ENCODE data around the gene HOXA10.

GRCh38 chr7:27154901-27155815 is 19.0 kb downstream of the HOXA10 start:
- TF ChIP-seq CTCF (conservative IDR thresholded peaks at IDR 0.05) (no peak), EZH2 (IDR thresholded peaks at IDR 0.05; ENCODE audit: low read depth) (no peak)
